ENCODE data around the gene NFS1. TPM values are rescaled to one million over a fixed set of nuclear protein-coding genes. Genes with fewer than 3 reads are reported as not detected.
"Not testable (repeated sequence)": the region's sequence is repeated elsewhere in the genome, so short reads cannot be mapped to it uniquely, and the experiment has no call there.

NFS1 gene
- total and polyA plus RNA-seq, 4 donors, result 30.1 to 55.2 (median 46.1) TPM

DNA sequence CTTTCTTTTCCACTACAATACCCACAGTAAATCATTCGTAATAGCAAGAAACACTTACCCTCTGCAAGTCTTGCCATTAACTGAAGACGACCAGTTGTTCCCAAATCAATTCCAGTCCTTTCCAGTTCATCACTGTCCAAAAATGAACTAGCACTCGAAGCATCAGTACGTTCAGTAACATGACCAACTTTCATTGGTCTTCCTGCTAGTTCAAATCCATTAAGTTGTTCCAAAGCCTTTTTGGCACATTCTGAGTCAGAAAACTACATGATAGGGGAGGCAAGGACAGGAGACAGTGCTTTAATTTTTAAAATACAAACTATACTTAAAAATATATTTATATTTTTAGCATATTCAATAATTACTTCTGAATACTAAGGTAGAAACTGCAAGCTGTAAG, 15.0 kb upstream of the NFS1 start:
- Histone ChIP-seq H3K9me3 (ENCODE audit: control insufficient read depth in 4 of 4, low read length in 3 of 4) (no peaks in the 10 kb centered on the region), H3K4me1 (ENCODE audit: control insufficient read depth in 4 of 4, insufficient read depth in 4 of 4, low read length in 3 of 4) (no peaks in the 10 kb centered on the region), H3K9ac (ENCODE audit: low read depth in 1 of 2, low read length in 2 of 2) (no peak overlapping the region), H3K36me3 (ENCODE audit: control insufficient read depth in 4 of 4, insufficient read depth in 3 of 4, low read depth in 1 of 4, low read length in 3 of 4) (peaks cover 29 to 93% (median 81%) of the 10 kb centered on the region in 4 donors), H3K27me3 (ENCODE audit: control insufficient read depth in 4 of 4, insufficient read depth in 4 of 4, low read length in 3 of 4) (no peaks in the 10 kb centered on the region), H3K27ac (ENCODE audit: low read depth in 1 of 2, low read length in 2 of 2) (no peak overlapping the region), H3K4me3 (ENCODE audit: low read depth in 1 of 3, low read length in 3 of 3) (no peak overlapping the region)
- WGBS, result 74% methylated on average over 4 of the region's 4 CpGs
- DNase-seq (ENCODE audit: low spot score), result no peak
- TF ChIP-seq HNF4G (IDR thresholded peaks at IDR 0.05) (no peak), ATF3 (IDR thresholded peaks at IDR 0.05) (no peak), GABPA (IDR thresholded peaks at IDR 0.05 in 1 of 2, conservative IDR thresholded peaks at IDR 0.05 in 1 of 2) (no peak), SP1 (IDR thresholded peaks at IDR 0.05) (no peak), RAD21 (IDR thresholded peaks at IDR 0.05) (no peak), ZBTB33 (IDR thresholded peaks at IDR 0.05) (no peak), NR2F2 (IDR thresholded peaks at IDR 0.05) (no peak), FOXA2 (IDR thresholded peaks at IDR 0.05) (no peak), MAX (IDR thresholded peaks at IDR 0.05) (no peak), TAF1 (conservative IDR thresholded peaks at IDR 0.05) (no peak), YY1 (IDR thresholded peaks at IDR 0.05) (no peak), EGR1 (IDR thresholded peaks at IDR 0.05; ENCODE audit: low read depth in 2 of 2) (no peak)
- TF ChIP-seq, protein P1, sequence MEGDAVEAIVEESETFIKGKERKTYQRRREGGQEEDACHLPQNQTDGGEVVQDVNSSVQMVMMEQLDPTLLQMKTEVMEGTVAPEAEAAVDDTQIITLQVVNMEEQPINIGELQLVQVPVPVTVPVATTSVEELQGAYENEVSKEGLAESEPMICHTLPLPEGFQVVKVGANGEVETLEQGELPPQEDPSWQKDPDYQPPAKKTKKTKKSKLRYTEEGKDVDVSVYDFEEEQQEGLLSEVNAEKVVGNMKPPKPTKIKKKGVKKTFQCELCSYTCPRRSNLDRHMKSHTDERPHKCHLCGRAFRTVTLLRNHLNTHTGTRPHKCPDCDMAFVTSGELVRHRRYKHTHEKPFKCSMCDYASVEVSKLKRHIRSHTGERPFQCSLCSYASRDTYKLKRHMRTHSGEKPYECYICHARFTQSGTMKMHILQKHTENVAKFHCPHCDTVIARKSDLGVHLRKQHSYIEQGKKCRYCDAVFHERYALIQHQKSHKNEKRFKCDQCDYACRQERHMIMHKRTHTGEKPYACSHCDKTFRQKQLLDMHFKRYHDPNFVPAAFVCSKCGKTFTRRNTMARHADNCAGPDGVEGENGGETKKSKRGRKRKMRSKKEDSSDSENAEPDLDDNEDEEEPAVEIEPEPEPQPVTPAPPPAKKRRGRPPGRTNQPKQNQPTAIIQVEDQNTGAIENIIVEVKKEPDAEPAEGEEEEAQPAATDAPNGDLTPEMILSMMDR (IDR thresholded peaks at IDR 0.05; ENCODE audit: low read depth, low read length, missing input control), result no peak
- TF ChIP-seq, protein P2, sequence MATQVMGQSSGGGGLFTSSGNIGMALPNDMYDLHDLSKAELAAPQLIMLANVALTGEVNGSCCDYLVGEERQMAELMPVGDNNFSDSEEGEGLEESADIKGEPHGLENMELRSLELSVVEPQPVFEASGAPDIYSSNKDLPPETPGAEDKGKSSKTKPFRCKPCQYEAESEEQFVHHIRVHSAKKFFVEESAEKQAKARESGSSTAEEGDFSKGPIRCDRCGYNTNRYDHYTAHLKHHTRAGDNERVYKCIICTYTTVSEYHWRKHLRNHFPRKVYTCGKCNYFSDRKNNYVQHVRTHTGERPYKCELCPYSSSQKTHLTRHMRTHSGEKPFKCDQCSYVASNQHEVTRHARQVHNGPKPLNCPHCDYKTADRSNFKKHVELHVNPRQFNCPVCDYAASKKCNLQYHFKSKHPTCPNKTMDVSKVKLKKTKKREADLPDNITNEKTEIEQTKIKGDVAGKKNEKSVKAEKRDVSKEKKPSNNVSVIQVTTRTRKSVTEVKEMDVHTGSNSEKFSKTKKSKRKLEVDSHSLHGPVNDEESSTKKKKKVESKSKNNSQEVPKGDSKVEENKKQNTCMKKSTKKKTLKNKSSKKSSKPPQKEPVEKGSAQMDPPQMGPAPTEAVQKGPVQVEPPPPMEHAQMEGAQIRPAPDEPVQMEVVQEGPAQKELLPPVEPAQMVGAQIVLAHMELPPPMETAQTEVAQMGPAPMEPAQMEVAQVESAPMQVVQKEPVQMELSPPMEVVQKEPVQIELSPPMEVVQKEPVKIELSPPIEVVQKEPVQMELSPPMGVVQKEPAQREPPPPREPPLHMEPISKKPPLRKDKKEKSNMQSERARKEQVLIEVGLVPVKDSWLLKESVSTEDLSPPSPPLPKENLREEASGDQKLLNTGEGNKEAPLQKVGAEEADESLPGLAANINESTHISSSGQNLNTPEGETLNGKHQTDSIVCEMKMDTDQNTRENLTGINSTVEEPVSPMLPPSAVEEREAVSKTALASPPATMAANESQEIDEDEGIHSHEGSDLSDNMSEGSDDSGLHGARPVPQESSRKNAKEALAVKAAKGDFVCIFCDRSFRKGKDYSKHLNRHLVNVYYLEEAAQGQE (IDR thresholded peaks at IDR 0.05), result no peak

DNA sequence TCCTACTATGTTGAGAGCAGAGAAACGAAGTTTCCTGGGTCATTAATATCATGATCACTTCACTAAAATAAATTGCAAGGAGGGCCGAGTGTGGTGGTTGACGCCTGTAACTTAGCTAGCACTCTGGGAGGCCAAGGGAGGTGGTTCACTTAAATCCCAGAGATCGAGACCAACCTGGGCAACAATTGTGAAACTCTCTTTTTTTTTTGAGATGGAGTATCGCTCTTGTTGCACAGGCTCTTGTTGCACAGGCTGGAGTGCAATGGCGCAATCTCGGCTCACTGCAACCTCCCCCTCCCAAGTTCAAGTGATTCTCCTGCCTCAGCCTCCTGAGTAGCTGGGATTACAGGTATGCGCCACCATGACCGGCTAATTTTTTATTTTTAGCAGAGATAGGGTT, 14.0 kb upstream of the NFS1 start:
- peaks cover 24 to 91% (median 83%) of the 10 kb centered on the region in 4 donors for H3K36me3 ChIP-seq (ENCODE audit: control insufficient read depth in 4 of 4, insufficient read depth in 3 of 4, low read depth in 1 of 4, low read length in 3 of 4)
- not testable (repeated sequence) for H3K9ac ChIP-seq (ENCODE audit: low read depth in 1 of 2, low read length in 2 of 2); H3K27me3 ChIP-seq (ENCODE audit: control insufficient read depth in 4 of 4, insufficient read depth in 4 of 4, low read length in 3 of 4); H3K4me1 ChIP-seq (ENCODE audit: control insufficient read depth in 4 of 4, insufficient read depth in 4 of 4, low read length in 3 of 4); H3K27ac ChIP-seq (ENCODE audit: low read depth in 1 of 2, low read length in 2 of 2); DNase-seq (ENCODE audit: low spot score); H3K9me3 ChIP-seq (ENCODE audit: control insufficient read depth in 4 of 4, low read length in 3 of 4); H3K4me3 ChIP-seq (ENCODE audit: low read depth in 1 of 3, low read length in 3 of 3)
- whole genome bisulfite sequencing, result 85% methylated on average over 9 of the region's 9 CpGs

Measured in liver (tissue), 9 donors.